Activated naive CD8-positive, alpha-beta T cell (primary cell): ENCODE measurements around the gene MAP3K7CL.

Experiments used
- H3K27ac Mint-ChIP-seq: one replicate; pipeline ENCODE4 v1.8.0; 2021; ENCODE audit warnings: mixed read lengths
- H3K27me3 Mint-ChIP-seq: one replicate; pipeline ENCODE4 v1.8.0; 2021; ENCODE audit warnings: mixed read lengths
- H3K36me3 Mint-ChIP-seq: one replicate; pipeline ENCODE4 v1.8.0; 2021; ENCODE audit warnings: mixed read lengths
- H3K4me1 Mint-ChIP-seq: one replicate; pipeline ENCODE4 v1.8.0; 2021; ENCODE audit warnings: low read depth, mixed read lengths
- H3K4me3 Mint-ChIP-seq: one replicate; pipeline ENCODE4 v1.8.0; 2021; ENCODE audit warnings: mild to moderate bottlenecking, mixed read lengths
- H3K9me3 Mint-ChIP-seq: one replicate; pipeline ENCODE4 v1.8.0; 2021; ENCODE audit warnings: low read depth, mixed read lengths

The MAP3K7CL gene

GRCh38 chr21:29189353-29189752, 58.9 kb downstream of the MAP3K7CL start:
- Mint-ChIP-seq H3K27ac (no peak overlapping the region), H3K27me3 (peaks cover 2% of the 10 kb centered on the region), H3K4me1 (peaks cover 1% of the 10 kb centered on the region), H3K9me3 (no peaks in the 10 kb centered on the region), H3K36me3 (peaks cover 3% of the 10 kb centered on the region), H3K4me3 (no peak overlapping the region)

- H3K4me3 Mint-ChIP-seq: no peak overlapping the region
- H3K36me3 Mint-ChIP-seq: peaks cover 3% of the 10 kb centered on the region
- no peaks in the 10 kb centered on the region for H3K9me3 Mint-ChIP-seq
- peaks cover 2% of the 10 kb centered on the region for H3K27me3 Mint-ChIP-seq
- peaks cover 17% of the 10 kb centered on the region for H3K4me1 Mint-ChIP-seq
- H3K27ac Mint-ChIP-seq: no peak overlapping the region
These were observed 60.5 kb downstream of the MAP3K7CL start for GRCh38 chr21:29190923-29191331.

GRCh38 chr21:29193072-29193471, 62.6 kb downstream of the MAP3K7CL start:
- peaks cover 7% of the 10 kb centered on the region for H3K36me3 Mint-ChIP-seq
- H3K4me1 Mint-ChIP-seq: peaks cover 32% of the 10 kb centered on the region
- no peak overlapping the region for H3K27ac Mint-ChIP-seq
- H3K9me3 Mint-ChIP-seq: peaks cover 5% of the 10 kb centered on the region
- H3K27me3 Mint-ChIP-seq: peaks cover 2% of the 10 kb centered on the region
- peak overlapping the region; percentile 2 for H3K4me3 Mint-ChIP-seq

GRCh38 chr21:29193901-29194300, 63.5 kb downstream of the MAP3K7CL start:
- Mint-ChIP-seq H3K27me3 (peaks cover 2% of the 10 kb centered on the region), H3K36me3 (peaks cover 8% of the 10 kb centered on the region), H3K4me3 (no peak overlapping the region), H3K9me3 (peaks cover 6% of the 10 kb centered on the region), H3K27ac (no peak overlapping the region), H3K4me1 (peaks cover 32% of the 10 kb centered on the region)

- Mint-ChIP-seq H3K9me3 (peaks cover 11% of the 10 kb centered on the region), H3K36me3 (peaks cover 13% of the 10 kb centered on the region), H3K4me1 (peaks cover 32% of the 10 kb centered on the region), H3K27ac (no peak overlapping the region), H3K4me3 (no peak overlapping the region), H3K27me3 (peaks cover 2% of the 10 kb centered on the region)
These were observed 63.9 kb downstream of the MAP3K7CL start for GRCh38 chr21:29194342-29194741.

- H3K4me3 Mint-ChIP-seq: peak overlapping the region; percentile 85
- H3K36me3 Mint-ChIP-seq: peaks cover 13% of the 10 kb centered on the region
- H3K27me3 Mint-ChIP-seq: peaks cover 2% of the 10 kb centered on the region
- H3K4me1 Mint-ChIP-seq: peaks cover 32% of the 10 kb centered on the region
- H3K27ac Mint-ChIP-seq: peak overlapping the region; percentile 16
- peaks cover 11% of the 10 kb centered on the region for H3K9me3 Mint-ChIP-seq
These were observed 64.4 kb downstream of the MAP3K7CL start for GRCh38 chr21:29194847-29195246.

GRCh38 chr21:29195981-29196669, 65.7 kb downstream of the MAP3K7CL start:
- Mint-ChIP-seq H3K9me3 (peaks cover 14% of the 10 kb centered on the region), H3K4me3 (peak overlapping the region; percentile 85), H3K27me3 (peaks cover 2% of the 10 kb centered on the region), H3K4me1 (peaks cover 32% of the 10 kb centered on the region), H3K36me3 (peaks cover 17% of the 10 kb centered on the region), H3K27ac (peak overlapping the region; percentile 94)

- Mint-ChIP-seq H3K4me1 (peaks cover 32% of the 10 kb centered on the region), H3K27ac (peak overlapping the region; percentile 94), H3K36me3 (peaks cover 21% of the 10 kb centered on the region), H3K4me3 (peak overlapping the region; percentile 85), H3K27me3 (peaks cover 2% of the 10 kb centered on the region), H3K9me3 (peaks cover 19% of the 10 kb centered on the region)
These were observed 66.3 kb downstream of the MAP3K7CL start for GRCh38 chr21:29196670-29197191.

GRCh38 chr21:29201186-29201585, 70.7 kb downstream of the MAP3K7CL start:
- Mint-ChIP-seq H3K4me1 (peaks cover 13% of the 10 kb centered on the region), H3K9me3 (peaks cover 19% of the 10 kb centered on the region), H3K36me3 (peaks cover 24% of the 10 kb centered on the region), H3K27ac (no peak overlapping the region), H3K4me3 (no peak overlapping the region), H3K27me3 (no peaks in the 10 kb centered on the region)

- peaks cover 8% of the 10 kb centered on the region for H3K9me3 Mint-ChIP-seq
- no peak overlapping the region for H3K27ac Mint-ChIP-seq
- H3K36me3 Mint-ChIP-seq: peaks cover 14% of the 10 kb centered on the region
- no peaks in the 10 kb centered on the region for H3K27me3 Mint-ChIP-seq
- no peak overlapping the region for H3K4me3 Mint-ChIP-seq
- H3K4me1 Mint-ChIP-seq: peaks cover 14% of the 10 kb centered on the region
These were observed 74.6 kb downstream of the MAP3K7CL start for GRCh38 chr21:29205009-29205408.

- Mint-ChIP-seq H3K9me3 (peaks cover 6% of the 10 kb centered on the region), H3K27ac (no peak overlapping the region), H3K4me3 (no peak overlapping the region), H3K27me3 (no peaks in the 10 kb centered on the region), H3K4me1 (peaks cover 14% of the 10 kb centered on the region), H3K36me3 (peaks cover 15% of the 10 kb centered on the region)
These were observed 75.5 kb downstream of the MAP3K7CL start for GRCh38 chr21:29205988-29206387.

GRCh38 chr21:29206445-29206844, 76.0 kb downstream of the MAP3K7CL start:
- H3K27me3 Mint-ChIP-seq: no peaks in the 10 kb centered on the region
- H3K4me1 Mint-ChIP-seq: peaks cover 14% of the 10 kb centered on the region
- H3K36me3 Mint-ChIP-seq: peaks cover 10% of the 10 kb centered on the region
- no peak overlapping the region for H3K27ac Mint-ChIP-seq
- no peak overlapping the region for H3K4me3 Mint-ChIP-seq
- peaks cover 1% of the 10 kb centered on the region for H3K9me3 Mint-ChIP-seq

- peaks cover 14% of the 10 kb centered on the region for H3K4me1 Mint-ChIP-seq
- H3K27ac Mint-ChIP-seq: no peak overlapping the region
- H3K27me3 Mint-ChIP-seq: no peaks in the 10 kb centered on the region
- H3K36me3 Mint-ChIP-seq: peaks cover 4% of the 10 kb centered on the region
- H3K4me3 Mint-ChIP-seq: no peak overlapping the region
- H3K9me3 Mint-ChIP-seq: no peaks in the 10 kb centered on the region
These were observed 76.8 kb downstream of the MAP3K7CL start for GRCh38 chr21:29207201-29207600.

GRCh38 chr21:29208044-29208681, 77.7 kb downstream of the MAP3K7CL start:
- Mint-ChIP-seq H3K9me3 (no peaks in the 10 kb centered on the region), H3K27me3 (no peaks in the 10 kb centered on the region), H3K36me3 (peaks cover 2% of the 10 kb centered on the region), H3K27ac (no peak overlapping the region), H3K4me1 (peaks cover 14% of the 10 kb centered on the region), H3K4me3 (no peak overlapping the region)

- H3K27ac Mint-ChIP-seq: no peak overlapping the region
- no peaks in the 10 kb centered on the region for H3K27me3 Mint-ChIP-seq
- peaks cover 14% of the 10 kb centered on the region for H3K4me1 Mint-ChIP-seq
- no peak overlapping the region for H3K4me3 Mint-ChIP-seq
- H3K9me3 Mint-ChIP-seq: no peaks in the 10 kb centered on the region
- H3K36me3 Mint-ChIP-seq: peaks cover 2% of the 10 kb centered on the region
These were observed 78.2 kb downstream of the MAP3K7CL start for GRCh38 chr21:29208682-29209059.
